ENCODE measurements around the gene DUSP2.

Gene DUSP2

GRCh38 chr2:96113367-96113677 lies 31.9 kb downstream of the DUSP2 start:
- DNase-seq, result no peak

- DNase-seq, result no peak
These were observed 32.5 kb downstream of the DUSP2 start for GRCh38 chr2:96112501-96113366.

GRCh38 chr2:96111823-96112500 lies 33.3 kb downstream of the DUSP2 start:
- DNase-seq, result no peak

- DNase-seq, result no peak
These were observed 34.0 kb downstream of the DUSP2 start for GRCh38 chr2:96111257-96111640.

GRCh38 chr2:96110621-96111256 lies 34.5 kb downstream of the DUSP2 start:
- DNase-seq, result no peak

GRCh38 chr2:96109931-96110511 lies 35.2 kb downstream of the DUSP2 start:
- no peak for DNase-seq

GRCh38 chr2:96109361-96109680 lies 35.9 kb downstream of the DUSP2 start:
- no peak for DNase-seq

- DNase-seq, result no peak
These were observed 36.5 kb downstream of the DUSP2 start for GRCh38 chr2:96108541-96109360.

GRCh38 chr2:96108151-96108540 lies 37.1 kb downstream of the DUSP2 start:
- DNase-seq, result no peak

- DNase-seq, result no peak
These were observed 37.6 kb downstream of the DUSP2 start for GRCh38 chr2:96107708-96108065.

- no peak for DNase-seq
These were observed 38.1 kb downstream of the DUSP2 start for GRCh38 chr2:96106991-96107707.

- DNase-seq, result no peak
These were observed 39.1 kb downstream of the DUSP2 start for GRCh38 chr2:96105994-96106715.

- DNase-seq, result no peak
These were observed 39.9 kb downstream of the DUSP2 start for GRCh38 chr2:96105152-96105915.

GRCh38 chr2:96104487-96104861 lies 40.8 kb downstream of the DUSP2 start:
- no peak for DNase-seq

GRCh38 chr2:96103761-96104486 lies 41.3 kb downstream of the DUSP2 start:
- no peak for DNase-seq

- DNase-seq, result no peak
These were observed 42.0 kb downstream of the DUSP2 start for GRCh38 chr2:96103187-96103601.

- DNase-seq, result no peak
These were observed 42.5 kb downstream of the DUSP2 start for GRCh38 chr2:96102596-96103186.

- DNase-seq, result no peak
These were observed 44.3 kb downstream of the DUSP2 start for GRCh38 chr2:96100893-96101304.
